Measurements from ENCODE around the gene CSMD2.

DNA sequence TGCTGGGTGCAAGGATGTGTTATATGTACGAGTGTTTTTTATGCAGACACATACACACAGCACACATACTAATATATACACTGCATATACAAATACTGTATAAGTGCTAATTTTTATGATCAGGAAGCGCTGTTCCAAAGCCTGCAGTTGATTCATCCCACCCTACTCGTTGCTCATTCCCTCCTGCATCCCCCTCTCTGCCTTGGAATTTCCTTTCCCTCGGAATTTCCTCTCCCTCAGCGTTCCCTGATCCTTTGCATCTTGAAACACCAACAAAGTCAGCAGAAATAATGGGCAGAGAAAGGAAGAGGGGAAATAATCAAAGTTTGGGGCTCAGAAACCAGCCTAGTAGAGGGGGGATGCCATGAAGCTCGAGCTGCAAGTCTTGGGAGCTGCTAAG is 98.9 kb downstream of the CSMD2 start:
- no peak for TF ChIP-seq POLR2A (IDR thresholded peaks at IDR 0.05; ENCODE audit: low read depth, low read length)
- no peak for TF ChIP-seq POLR2AphosphoS5 (IDR thresholded peaks at IDR 0.05; ENCODE audit: low read depth, low read length)
- no peak for TF ChIP-seq TAF1 (IDR thresholded peaks at IDR 0.05; ENCODE audit: borderline replicate concordance, low read depth, low read length)

All from GM12892 (cell line).